Astrocyte (in vitro differentiated cells and primary cell): Measurements from ENCODE around the gene RGPD3.

Source experiments
- EZH2 ChIP-seq: IDR thresholded peaks from 2 replicates; pipeline ENCODE4 v1.6.1; 2012; ENCODE audit warnings: mild to moderate bottlenecking, low read length, inconsistent platforms; ENCODE audit not compliant: insufficient read depth
- TF ChIP-seq, protein P1 (sequence below): IDR thresholded peaks from 2 replicates; pipeline ENCODE4 v1.5.1; 2011; ENCODE audit warnings: low read depth, mild to moderate bottlenecking, inconsistent platforms, low read length, moderate library complexity; ENCODE audit not compliant: insufficient read depth

- TF ChIP-seq, protein P1, sequence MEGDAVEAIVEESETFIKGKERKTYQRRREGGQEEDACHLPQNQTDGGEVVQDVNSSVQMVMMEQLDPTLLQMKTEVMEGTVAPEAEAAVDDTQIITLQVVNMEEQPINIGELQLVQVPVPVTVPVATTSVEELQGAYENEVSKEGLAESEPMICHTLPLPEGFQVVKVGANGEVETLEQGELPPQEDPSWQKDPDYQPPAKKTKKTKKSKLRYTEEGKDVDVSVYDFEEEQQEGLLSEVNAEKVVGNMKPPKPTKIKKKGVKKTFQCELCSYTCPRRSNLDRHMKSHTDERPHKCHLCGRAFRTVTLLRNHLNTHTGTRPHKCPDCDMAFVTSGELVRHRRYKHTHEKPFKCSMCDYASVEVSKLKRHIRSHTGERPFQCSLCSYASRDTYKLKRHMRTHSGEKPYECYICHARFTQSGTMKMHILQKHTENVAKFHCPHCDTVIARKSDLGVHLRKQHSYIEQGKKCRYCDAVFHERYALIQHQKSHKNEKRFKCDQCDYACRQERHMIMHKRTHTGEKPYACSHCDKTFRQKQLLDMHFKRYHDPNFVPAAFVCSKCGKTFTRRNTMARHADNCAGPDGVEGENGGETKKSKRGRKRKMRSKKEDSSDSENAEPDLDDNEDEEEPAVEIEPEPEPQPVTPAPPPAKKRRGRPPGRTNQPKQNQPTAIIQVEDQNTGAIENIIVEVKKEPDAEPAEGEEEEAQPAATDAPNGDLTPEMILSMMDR: no peak
- no peak for TF ChIP-seq EZH2
Measured at GRCh38 chr2:106359512-106359911, 108.7 kb downstream of the RGPD3 start.
